WTC11 (cell line): ENCODE measurements around the gene PHACTR2. TPM values are rescaled to one million over a fixed set of nuclear protein-coding genes. Genes with fewer than 3 reads are reported as not detected.

Experiments
- ATAC-seq: fragments of 200-7000 bp; cut with Tn5 transposase; 2 replicates; pipeline ENCODE4 v1.10.0; 2021; ENCODE audit warnings: mild to moderate bottlenecking, moderate library complexity
- CTCF ChIA-PET: fragments of 300-600 bp; sonication (Branson Sonifier 250); formaldehyde crosslinking; loops from one replicate; lab custom pipeline; 2021; ENCODE audit warnings: antibody characterized with exemption; lab: Charles Lee
- POLR2A ChIA-PET: fragments of 350-600 bp; sonication (Branson Sonifier 250); formaldehyde crosslinking; loops from one replicate; lab custom pipeline; 2021; ENCODE audit warnings: antibody characterized with exemption; lab: Charles Lee
- DNase-seq: peaks from one replicate; pipeline ENCODE4 v3.0.0; 2021; ENCODE audit warnings: low spot score
- H3K27ac Mint-ChIP-seq: 2 replicates; pipeline ENCODE4 v1.8.0; 2021; ENCODE audit warnings: mixed read lengths
- H3K27me3 Mint-ChIP-seq: 2 replicates; pipeline ENCODE4 v1.8.0; 2021; ENCODE audit warnings: low read depth, mild to moderate bottlenecking, moderate library complexity, mixed read lengths
- H3K36me3 Mint-ChIP-seq: 2 replicates; pipeline ENCODE4 v1.8.0; 2021; ENCODE audit warnings: mixed read lengths
- H3K4me1 Mint-ChIP-seq: 2 replicates; pipeline ENCODE4 v1.8.0; 2022; ENCODE audit warnings: mixed read lengths
- H3K4me3 Mint-ChIP-seq: 2 replicates; pipeline ENCODE4 v1.8.0; 2021; ENCODE audit warnings: mild to moderate bottlenecking, moderate library complexity, mixed read lengths
- H3K9me3 Mint-ChIP-seq: 2 replicates; pipeline ENCODE4 v1.8.0; 2021; ENCODE audit warnings: mixed read lengths
- FOXJ3 ChIP-seq: sonication (generic); formaldehyde crosslinking; IDR thresholded peaks from 2 replicates; pipeline ENCODE4 v1.9.0; 2021; ENCODE audit warnings: missing genetic modification reagents, mild to moderate bottlenecking, borderline replicate concordance
- HMGA2 ChIP-seq: fragments of 250-450 bp; sonication (Bioruptor Pico); IDR thresholded peaks from 2 replicates; pipeline ENCODE4 v1.4.0; 2021; ENCODE audit warnings: mild to moderate bottlenecking, moderate library complexity
- IRF2 ChIP-seq: sonication (generic); formaldehyde crosslinking; IDR thresholded peaks from 2 replicates; pipeline ENCODE4 v1.8.0; 2022; ENCODE audit warnings: low read depth, missing genetic modification reagents, borderline replicate concordance
- JAZF1 ChIP-seq: fragments of 250-450 bp; sonication (Bioruptor Pico); IDR thresholded peaks from 2 replicates; pipeline ENCODE4 v1.9.0; 2021; ENCODE audit warnings: moderate library complexity, mild to moderate bottlenecking, inconsistent platforms
- MYBL2 ChIP-seq: sonication (generic); formaldehyde crosslinking; IDR thresholded peaks from 2 replicates; pipeline ENCODE4 v1.8.1; 2023; ENCODE audit warnings: mild to moderate bottlenecking, moderate library complexity, missing genetic modification reagents
- NFE2L1 ChIP-seq: sonication (generic); formaldehyde crosslinking; IDR thresholded peaks from 2 replicates; pipeline ENCODE4 v1.8.1; 2023; ENCODE audit warnings: missing genetic modification reagents
- NR2C2 ChIP-seq: sonication (generic); formaldehyde crosslinking; IDR thresholded peaks from 2 replicates; pipeline ENCODE4 v1.8.0; 2022; ENCODE audit warnings: mild to moderate bottlenecking, missing genetic modification reagents
- NR3C1 ChIP-seq: sonication (generic); formaldehyde crosslinking; conservative IDR thresholded peaks from 2 replicates; pipeline ENCODE4 v1.8.1; 2023; ENCODE audit warnings: low read depth, mild to moderate bottlenecking, missing genetic modification reagents
- PRRX2 ChIP-seq: fragments of 250-450 bp; sonication (Bioruptor Pico); IDR thresholded peaks from 2 replicates; pipeline ENCODE4 v1.8.0; 2021; ENCODE audit warnings: mild to moderate bottlenecking
- SMAD4 ChIP-seq: sonication (generic); formaldehyde crosslinking; IDR thresholded peaks from 2 replicates; pipeline ENCODE4 v1.8.0; 2022; ENCODE audit warnings: mild to moderate bottlenecking, missing genetic modification reagents
- TP53 ChIP-seq: sonication (generic); formaldehyde crosslinking; IDR thresholded peaks from 2 replicates; pipeline ENCODE4 v1.8.1; 2023; ENCODE audit warnings: mild to moderate bottlenecking, missing genetic modification reagents
- ZBTB21 ChIP-seq: sonication (generic); formaldehyde crosslinking; IDR thresholded peaks from 2 replicates; pipeline ENCODE4 v1.8.1; 2023; ENCODE audit warnings: mild to moderate bottlenecking, missing genetic modification reagents, borderline replicate concordance
- ZNF396 ChIP-seq: fragments of 250-450 bp; sonication (Bioruptor Pico); IDR thresholded peaks from 2 replicates; pipeline ENCODE4 v1.8.0; 2021; ENCODE audit warnings: mild to moderate bottlenecking, moderate library complexity, borderline replicate concordance
- total RNA-seq: library from RNA; stranded (reverse); gene quantifications from 3 replicates; pipeline ENCODE4 v1.2.3, GENCODE V29; 2021
- TF ChIP-seq, protein P1 (sequence below): sonication (generic); formaldehyde crosslinking; IDR thresholded peaks from 2 replicates; pipeline ENCODE4 v1.8.1; 2022; ENCODE audit warnings: low read depth, mild to moderate bottlenecking, moderate library complexity, missing genetic modification reagents, borderline replicate concordance
- TF ChIP-seq, protein P2 (sequence below): fragments of 200-600 bp; IDR thresholded peaks from 2 replicates; pipeline ENCODE4 v1.8.0; 2022; ENCODE audit warnings: antibody characterized with exemption
- TF ChIP-seq, protein P3 (sequence below): sonication (generic); formaldehyde crosslinking; IDR thresholded peaks from 2 replicates; pipeline ENCODE4 v1.8.0; 2022; ENCODE audit warnings: mild to moderate bottlenecking, missing genetic modification reagents
- TF ChIP-seq, protein P4 (sequence below): sonication (generic); formaldehyde crosslinking; IDR thresholded peaks from 2 replicates; pipeline ENCODE4 v1.8.0; 2023; ENCODE audit warnings: missing genetic modification reagents, mild to moderate bottlenecking, borderline replicate concordance
- TF ChIP-seq, protein P5 (sequence below): sonication (generic); formaldehyde crosslinking; IDR thresholded peaks from 2 replicates; pipeline ENCODE4 v1.8.1; 2023; ENCODE audit warnings: mild to moderate bottlenecking, missing genetic modification reagents
- TF ChIP-seq, protein P6 (sequence below): sonication (generic); formaldehyde crosslinking; IDR thresholded peaks from 2 replicates; pipeline ENCODE4 v1.8.0; 2022; ENCODE audit warnings: mild to moderate bottlenecking, missing genetic modification reagents

Gene PHACTR2
- total RNA-seq, 1 experiment from 2014 or later: 90.5 TPM

DNA sequence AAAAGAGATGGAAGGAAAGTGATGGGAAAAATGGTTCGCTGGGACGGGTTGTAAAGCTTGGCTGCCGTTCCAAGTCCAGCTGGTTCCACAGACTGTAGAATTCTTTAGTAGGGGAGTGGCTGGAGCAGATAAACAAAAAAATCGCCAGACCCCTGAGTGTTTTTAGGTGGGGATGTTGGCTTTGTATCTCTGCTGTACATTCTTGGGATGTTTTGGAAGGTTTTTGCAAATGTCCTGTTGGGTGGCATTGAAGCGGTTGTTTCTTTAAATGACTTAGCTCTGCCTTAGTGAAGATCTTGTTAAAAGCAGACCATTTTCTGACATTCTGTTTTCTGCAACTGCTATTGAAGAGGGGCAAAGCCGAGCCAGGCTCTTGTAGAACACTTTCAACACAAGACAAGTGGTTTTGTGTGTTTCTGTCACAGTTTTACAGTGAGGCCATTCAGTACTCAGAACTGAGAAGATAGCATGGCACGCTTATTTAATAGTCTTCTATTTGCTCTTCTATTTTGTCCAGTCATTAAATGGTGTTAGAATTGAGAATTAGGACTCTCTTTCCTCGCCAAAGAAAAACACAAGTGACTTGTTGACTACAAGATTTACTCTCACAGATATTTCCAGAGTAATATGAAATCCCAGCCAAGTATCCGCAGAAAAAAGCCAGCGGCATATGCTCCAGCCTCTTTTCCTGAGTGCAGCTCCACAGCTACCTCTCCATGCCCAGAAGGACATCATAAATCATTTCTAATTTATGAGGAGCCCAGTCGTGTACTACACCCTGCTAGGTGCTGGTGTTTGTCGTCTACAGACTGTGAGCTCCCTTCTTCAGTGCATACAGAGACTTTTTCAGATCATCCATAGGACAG lies 65.8 kb downstream of the PHACTR2 start (continued):
- TF ChIP-seq, protein P1, sequence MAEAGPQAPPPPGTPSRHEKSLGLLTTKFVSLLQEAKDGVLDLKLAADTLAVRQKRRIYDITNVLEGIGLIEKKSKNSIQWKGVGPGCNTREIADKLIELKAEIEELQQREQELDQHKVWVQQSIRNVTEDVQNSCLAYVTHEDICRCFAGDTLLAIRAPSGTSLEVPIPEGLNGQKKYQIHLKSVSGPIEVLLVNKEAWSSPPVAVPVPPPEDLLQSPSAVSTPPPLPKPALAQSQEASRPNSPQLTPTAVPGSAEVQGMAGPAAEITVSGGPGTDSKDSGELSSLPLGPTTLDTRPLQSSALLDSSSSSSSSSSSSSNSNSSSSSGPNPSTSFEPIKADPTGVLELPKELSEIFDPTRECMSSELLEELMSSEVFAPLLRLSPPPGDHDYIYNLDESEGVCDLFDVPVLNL (CRISPR knock-in tag): no peak
- TF ChIP-seq MYBL2 (CRISPR knock-in tag): no peak

DNA sequence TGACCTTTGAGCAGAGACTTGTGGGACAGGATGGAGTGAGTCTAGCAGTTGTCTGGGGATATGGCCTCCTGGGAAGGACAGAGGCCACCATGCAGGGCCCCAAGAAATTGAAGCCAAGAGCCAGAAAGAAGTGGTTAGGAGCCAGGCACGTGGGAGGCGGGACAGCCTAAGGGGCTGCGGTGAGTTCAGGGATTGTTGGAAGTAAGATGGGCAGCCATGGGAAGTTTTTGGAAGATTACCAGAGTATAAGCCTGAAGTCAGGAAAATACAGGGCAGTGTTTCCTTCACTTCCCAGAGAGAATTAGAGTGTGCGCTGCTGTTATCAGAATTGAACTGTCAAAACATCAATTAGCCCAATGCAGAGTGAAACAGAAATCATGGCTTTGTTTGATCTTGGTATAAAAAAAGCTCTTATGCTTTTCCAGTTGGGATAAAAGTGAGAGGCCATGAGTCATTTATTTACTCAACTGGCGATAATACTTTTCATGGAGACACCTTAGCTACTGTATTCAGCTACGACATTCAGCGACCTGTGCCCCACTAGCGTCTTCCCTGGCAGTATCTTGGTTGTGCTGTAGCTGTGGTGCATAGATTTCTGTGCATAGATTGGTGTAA lies 66.9 kb downstream of the PHACTR2 start:
- H3K36me3 Mint-ChIP-seq: peaks cover 2% of the 10 kb centered on the region; the same call in 1 of the 2 replicates
- peaks cover 77% of the 10 kb centered on the region for H3K4me1 Mint-ChIP-seq
- no peak for DNase-seq
- no peaks in the 10 kb centered on the region for H3K27me3 Mint-ChIP-seq
- ATAC-seq: no peak
- no peak for TF ChIP-seq ZNF396 (CRISPR knock-in tag)
- TF ChIP-seq NFE2L1 (CRISPR knock-in tag): no peak
- TF ChIP-seq, protein P2, sequence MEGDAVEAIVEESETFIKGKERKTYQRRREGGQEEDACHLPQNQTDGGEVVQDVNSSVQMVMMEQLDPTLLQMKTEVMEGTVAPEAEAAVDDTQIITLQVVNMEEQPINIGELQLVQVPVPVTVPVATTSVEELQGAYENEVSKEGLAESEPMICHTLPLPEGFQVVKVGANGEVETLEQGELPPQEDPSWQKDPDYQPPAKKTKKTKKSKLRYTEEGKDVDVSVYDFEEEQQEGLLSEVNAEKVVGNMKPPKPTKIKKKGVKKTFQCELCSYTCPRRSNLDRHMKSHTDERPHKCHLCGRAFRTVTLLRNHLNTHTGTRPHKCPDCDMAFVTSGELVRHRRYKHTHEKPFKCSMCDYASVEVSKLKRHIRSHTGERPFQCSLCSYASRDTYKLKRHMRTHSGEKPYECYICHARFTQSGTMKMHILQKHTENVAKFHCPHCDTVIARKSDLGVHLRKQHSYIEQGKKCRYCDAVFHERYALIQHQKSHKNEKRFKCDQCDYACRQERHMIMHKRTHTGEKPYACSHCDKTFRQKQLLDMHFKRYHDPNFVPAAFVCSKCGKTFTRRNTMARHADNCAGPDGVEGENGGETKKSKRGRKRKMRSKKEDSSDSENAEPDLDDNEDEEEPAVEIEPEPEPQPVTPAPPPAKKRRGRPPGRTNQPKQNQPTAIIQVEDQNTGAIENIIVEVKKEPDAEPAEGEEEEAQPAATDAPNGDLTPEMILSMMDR: no peak
- TF ChIP-seq, protein P3, sequence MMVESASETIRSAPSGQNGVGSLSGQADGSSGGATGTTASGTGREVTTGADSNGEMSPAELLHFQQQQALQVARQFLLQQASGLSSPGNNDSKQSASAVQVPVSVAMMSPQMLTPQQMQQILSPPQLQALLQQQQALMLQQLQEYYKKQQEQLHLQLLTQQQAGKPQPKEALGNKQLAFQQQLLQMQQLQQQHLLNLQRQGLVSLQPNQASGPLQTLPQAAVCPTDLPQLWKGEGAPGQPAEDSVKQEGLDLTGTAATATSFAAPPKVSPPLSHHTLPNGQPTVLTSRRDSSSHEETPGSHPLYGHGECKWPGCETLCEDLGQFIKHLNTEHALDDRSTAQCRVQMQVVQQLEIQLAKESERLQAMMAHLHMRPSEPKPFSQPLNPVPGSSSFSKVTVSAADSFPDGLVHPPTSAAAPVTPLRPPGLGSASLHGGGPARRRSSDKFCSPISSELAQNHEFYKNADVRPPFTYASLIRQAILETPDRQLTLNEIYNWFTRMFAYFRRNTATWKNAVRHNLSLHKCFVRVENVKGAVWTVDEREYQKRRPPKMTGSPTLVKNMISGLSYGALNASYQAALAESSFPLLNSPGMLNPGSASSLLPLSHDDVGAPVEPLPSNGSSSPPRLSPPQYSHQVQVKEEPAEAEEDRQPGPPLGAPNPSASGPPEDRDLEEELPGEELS (CRISPR knock-in tag): no peak
- TF ChIP-seq IRF2 (CRISPR knock-in tag): no peak
- TF ChIP-seq, protein P4, sequence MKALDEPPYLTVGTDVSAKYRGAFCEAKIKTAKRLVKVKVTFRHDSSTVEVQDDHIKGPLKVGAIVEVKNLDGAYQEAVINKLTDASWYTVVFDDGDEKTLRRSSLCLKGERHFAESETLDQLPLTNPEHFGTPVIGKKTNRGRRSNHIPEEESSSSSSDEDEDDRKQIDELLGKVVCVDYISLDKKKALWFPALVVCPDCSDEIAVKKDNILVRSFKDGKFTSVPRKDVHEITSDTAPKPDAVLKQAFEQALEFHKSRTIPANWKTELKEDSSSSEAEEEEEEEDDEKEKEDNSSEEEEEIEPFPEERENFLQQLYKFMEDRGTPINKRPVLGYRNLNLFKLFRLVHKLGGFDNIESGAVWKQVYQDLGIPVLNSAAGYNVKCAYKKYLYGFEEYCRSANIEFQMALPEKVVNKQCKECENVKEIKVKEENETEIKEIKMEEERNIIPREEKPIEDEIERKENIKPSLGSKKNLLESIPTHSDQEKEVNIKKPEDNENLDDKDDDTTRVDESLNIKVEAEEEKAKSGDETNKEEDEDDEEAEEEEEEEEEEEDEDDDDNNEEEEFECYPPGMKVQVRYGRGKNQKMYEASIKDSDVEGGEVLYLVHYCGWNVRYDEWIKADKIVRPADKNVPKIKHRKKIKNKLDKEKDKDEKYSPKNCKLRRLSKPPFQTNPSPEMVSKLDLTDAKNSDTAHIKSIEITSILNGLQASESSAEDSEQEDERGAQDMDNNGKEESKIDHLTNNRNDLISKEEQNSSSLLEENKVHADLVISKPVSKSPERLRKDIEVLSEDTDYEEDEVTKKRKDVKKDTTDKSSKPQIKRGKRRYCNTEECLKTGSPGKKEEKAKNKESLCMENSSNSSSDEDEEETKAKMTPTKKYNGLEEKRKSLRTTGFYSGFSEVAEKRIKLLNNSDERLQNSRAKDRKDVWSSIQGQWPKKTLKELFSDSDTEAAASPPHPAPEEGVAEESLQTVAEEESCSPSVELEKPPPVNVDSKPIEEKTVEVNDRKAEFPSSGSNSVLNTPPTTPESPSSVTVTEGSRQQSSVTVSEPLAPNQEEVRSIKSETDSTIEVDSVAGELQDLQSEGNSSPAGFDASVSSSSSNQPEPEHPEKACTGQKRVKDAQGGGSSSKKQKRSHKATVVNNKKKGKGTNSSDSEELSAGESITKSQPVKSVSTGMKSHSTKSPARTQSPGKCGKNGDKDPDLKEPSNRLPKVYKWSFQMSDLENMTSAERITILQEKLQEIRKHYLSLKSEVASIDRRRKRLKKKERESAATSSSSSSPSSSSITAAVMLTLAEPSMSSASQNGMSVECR (CRISPR knock-in tag): no peak
- no peak for TF ChIP-seq NR3C1 (CRISPR knock-in tag)
- TF ChIP-seq HMGA2 (CRISPR knock-in tag): no peak
- no peak for TF ChIP-seq PRRX2 (CRISPR knock-in tag)
- no peak for TF ChIP-seq SMAD4 (CRISPR knock-in tag)
- TF ChIP-seq, protein P5, sequence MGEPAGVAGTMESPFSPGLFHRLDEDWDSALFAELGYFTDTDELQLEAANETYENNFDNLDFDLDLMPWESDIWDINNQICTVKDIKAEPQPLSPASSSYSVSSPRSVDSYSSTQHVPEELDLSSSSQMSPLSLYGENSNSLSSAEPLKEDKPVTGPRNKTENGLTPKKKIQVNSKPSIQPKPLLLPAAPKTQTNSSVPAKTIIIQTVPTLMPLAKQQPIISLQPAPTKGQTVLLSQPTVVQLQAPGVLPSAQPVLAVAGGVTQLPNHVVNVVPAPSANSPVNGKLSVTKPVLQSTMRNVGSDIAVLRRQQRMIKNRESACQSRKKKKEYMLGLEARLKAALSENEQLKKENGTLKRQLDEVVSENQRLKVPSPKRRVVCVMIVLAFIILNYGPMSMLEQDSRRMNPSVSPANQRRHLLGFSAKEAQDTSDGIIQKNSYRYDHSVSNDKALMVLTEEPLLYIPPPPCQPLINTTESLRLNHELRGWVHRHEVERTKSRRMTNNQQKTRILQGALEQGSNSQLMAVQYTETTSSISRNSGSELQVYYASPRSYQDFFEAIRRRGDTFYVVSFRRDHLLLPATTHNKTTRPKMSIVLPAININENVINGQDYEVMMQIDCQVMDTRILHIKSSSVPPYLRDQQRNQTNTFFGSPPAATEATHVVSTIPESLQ: no peak
- no peak for TF ChIP-seq FOXJ3
- TF ChIP-seq JAZF1: no peak
- TF ChIP-seq, protein P6, sequence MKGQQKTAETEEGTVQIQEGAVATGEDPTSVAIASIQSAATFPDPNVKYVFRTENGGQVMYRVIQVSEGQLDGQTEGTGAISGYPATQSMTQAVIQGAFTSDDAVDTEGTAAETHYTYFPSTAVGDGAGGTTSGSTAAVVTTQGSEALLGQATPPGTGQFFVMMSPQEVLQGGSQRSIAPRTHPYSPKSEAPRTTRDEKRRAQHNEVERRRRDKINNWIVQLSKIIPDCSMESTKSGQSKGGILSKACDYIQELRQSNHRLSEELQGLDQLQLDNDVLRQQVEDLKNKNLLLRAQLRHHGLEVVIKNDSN (CRISPR knock-in tag): no peak
- no peak for TF ChIP-seq NR2C2 (CRISPR knock-in tag)
- TF ChIP-seq TP53 (CRISPR knock-in tag): no peak
- TF ChIP-seq ZBTB21 (CRISPR knock-in tag): no peak
- TF ChIP-seq, all 79 proteins: peak for 0
- H3K4me3 Mint-ChIP-seq: peak overlapping the region; percentile 46; the same call in 1 of the 2 replicates
- no peaks in the 10 kb centered on the region for H3K9me3 Mint-ChIP-seq
- POLR2A ChIA-PET: interaction anchor here (1.4 kb wide), 1 partner anchor 66 kb away, joined by 3 read pairs; no protein-coding TSS in a partner anchor
- H3K27ac Mint-ChIP-seq: peak overlapping the region; percentile 100
- CTCF ChIA-PET: no interaction called here
